Tibial artery (tissue), 4 donors: ENCODE results near the gene DAPP1.

Experiments
- DNase-seq, 2 donors: peaks; one replicate each; pipeline ENCODE4 v3.0.0-alpha.2; 2019
- H3K27ac ChIP-seq, 2 donors: fragments of 200-600 bp; sonication (generic) in 1 of 2; 1 replicate in 1 of 2; 2 replicates in 1 of 2; pipeline ENCODE4 v1.5.1; 2018 to 2019; ENCODE audit warnings: mild to moderate bottlenecking in 1 of 2
- H3K27me3 ChIP-seq, 2 donors: fragments of 200-600 bp; sonication (generic) in 1 of 2; one replicate each; pipeline versions ENCODE4 v1.5.1 to v1.6.0; 2016 to 2019
- H3K36me3 ChIP-seq, 3 donors: fragments of 200-600 bp; sonication (generic) in 2 of 3; one replicate each; pipeline ENCODE4 v1.5.1; 2016 to 2019; ENCODE audit warnings: mild to moderate bottlenecking in 2 of 3
- H3K4me1 ChIP-seq, 4 donors: fragments of 200-600 bp; sonication (generic) in 2 of 4; 1 replicate in 3 of 4; 2 replicates in 1 of 4; pipeline ENCODE4 v1.5.1; 2016 to 2019
- H3K4me3 ChIP-seq, 2 donors: fragments of 200-600 bp; sonication (generic) in 1 of 2; 1 replicate in 1 of 2; 2 replicates in 1 of 2; pipeline ENCODE4 v1.5.1; 2018 to 2019; ENCODE audit warnings: mild to moderate bottlenecking in 2 of 2
- H3K9me3 ChIP-seq, 3 donors: fragments of 200-600 bp; sonication (generic) in 1 of 3; one replicate each; pipeline ENCODE4 v1.5.1; 2016 to 2019
- intact Hi-C: fragments of 100-400 bp; cut with DNase I; formaldehyde crosslinking; loops from one replicate; pipeline ENCODE4 v1.15.0; 2023; ENCODE audit warnings: low total_unique reads
- TF ChIP-seq, protein P1 (sequence below), 2 experiments: fragments of 200-600 bp in 1 of 2; fragments of 450-650 bp in 1 of 2; IDR thresholded peaks; one replicate each; pipeline ENCODE4 v1.5.1; 2017 to 2019; ENCODE audit warnings: antibody characterized with exemption in 2 of 2, mild to moderate bottlenecking in 1 of 2, moderate library complexity in 1 of 2

DAPP1 gene

DNA sequence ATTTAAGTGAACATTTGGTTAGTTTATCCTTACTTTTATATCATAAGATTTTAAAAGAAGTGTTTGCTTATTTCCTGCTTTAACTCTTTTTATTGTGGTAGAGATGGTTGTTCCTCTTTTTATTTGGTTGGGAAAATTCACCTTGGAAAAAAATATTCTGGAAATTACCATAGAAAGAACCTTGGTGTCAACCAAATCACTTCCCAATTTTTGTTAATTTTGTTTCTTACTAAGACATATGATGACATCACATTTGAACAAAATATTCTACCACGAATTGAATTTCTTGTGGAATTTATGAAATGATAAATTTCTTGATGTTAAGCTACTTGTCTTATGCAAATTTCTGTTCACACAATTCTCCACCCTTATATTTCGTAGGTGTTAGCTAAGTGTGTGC lies 43.9 kb downstream of the DAPP1 start:
- Histone ChIP-seq H3K27me3 (peaks cover 0 to 3% of the 10 kb centered on the region in 2 donors), H3K4me1 (no peaks in the 10 kb centered on the region), H3K4me3 (no peak overlapping the region), H3K27ac (no peak overlapping the region), H3K36me3 (no peaks in the 10 kb centered on the region), H3K9me3 (no peaks in the 10 kb centered on the region)
- intact Hi-C loops = no loop called here
- TF ChIP-seq, protein P1, sequence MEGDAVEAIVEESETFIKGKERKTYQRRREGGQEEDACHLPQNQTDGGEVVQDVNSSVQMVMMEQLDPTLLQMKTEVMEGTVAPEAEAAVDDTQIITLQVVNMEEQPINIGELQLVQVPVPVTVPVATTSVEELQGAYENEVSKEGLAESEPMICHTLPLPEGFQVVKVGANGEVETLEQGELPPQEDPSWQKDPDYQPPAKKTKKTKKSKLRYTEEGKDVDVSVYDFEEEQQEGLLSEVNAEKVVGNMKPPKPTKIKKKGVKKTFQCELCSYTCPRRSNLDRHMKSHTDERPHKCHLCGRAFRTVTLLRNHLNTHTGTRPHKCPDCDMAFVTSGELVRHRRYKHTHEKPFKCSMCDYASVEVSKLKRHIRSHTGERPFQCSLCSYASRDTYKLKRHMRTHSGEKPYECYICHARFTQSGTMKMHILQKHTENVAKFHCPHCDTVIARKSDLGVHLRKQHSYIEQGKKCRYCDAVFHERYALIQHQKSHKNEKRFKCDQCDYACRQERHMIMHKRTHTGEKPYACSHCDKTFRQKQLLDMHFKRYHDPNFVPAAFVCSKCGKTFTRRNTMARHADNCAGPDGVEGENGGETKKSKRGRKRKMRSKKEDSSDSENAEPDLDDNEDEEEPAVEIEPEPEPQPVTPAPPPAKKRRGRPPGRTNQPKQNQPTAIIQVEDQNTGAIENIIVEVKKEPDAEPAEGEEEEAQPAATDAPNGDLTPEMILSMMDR (IDR thresholded peaks at IDR 0.05) = no peak
- no peak for DNase-seq

DNA sequence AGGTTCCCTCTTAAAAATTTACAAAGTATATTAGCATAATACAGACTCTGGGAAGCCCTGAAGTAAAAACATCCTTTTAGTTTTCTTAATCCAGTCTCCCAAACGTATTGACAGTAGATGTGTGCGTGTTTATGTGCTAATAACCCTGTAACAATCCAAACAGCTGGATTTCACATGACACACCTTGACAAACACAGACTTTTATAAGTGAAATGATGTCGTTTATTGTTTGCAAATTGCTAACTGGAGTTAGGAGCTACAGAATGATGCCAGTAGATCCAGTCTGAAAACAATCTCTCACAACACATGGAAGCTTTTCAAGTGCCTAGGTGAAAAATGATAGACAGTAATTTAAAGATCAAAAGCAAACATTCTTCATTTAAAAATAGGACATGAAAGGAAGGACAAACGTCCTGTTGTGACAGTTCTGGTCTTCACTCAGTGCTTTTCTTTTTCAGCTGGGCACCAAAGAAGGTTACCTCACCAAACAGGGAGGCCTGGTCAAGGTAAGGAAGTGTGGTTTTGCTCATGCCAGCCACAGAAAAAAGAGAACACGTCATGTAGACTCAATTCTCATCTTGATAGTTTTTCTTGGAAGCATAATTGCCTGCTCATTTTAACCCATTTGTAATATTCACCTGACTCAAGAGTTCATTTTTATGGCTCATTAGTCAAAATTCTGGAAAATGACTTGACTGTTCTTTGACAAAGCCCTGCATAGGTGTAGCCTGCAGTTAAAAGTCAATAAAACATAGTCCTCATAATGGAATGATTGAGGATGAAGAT lies 44.7 kb downstream of the DAPP1 start:
- no peak overlapping the region for H3K27ac ChIP-seq
- H3K36me3 ChIP-seq = no peaks in the 10 kb centered on the region
- H3K27me3 ChIP-seq = peaks cover 0 to 3% of the 10 kb centered on the region in 2 donors
- DNase-seq = no peak
- no peaks in the 10 kb centered on the region for H3K4me1 ChIP-seq
- H3K9me3 ChIP-seq = no peaks in the 10 kb centered on the region
- intact Hi-C loops = no loop called here
- TF ChIP-seq, protein P1 (IDR thresholded peaks at IDR 0.05) = no peak
- no peak overlapping the region for H3K4me3 ChIP-seq

DNA sequence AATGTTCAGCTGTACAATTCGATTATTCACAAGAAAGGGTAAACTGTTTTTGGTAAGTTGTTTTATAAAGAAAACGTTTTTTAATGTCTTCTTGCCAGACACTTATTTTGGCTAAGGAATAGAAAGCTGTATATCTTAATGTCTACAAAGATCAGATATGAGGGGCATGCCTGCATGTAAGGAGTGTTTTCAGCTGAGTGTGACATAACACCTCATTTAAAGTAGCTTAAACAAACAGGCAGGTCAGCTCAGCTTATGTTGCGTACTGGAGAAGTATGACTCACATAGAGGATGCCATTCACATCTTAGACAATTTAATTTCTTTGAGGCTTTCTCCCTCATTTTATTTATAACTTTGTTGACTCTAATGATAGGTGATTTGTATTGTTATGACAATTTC lies 47.2 kb downstream of the DAPP1 start:
- Histone ChIP-seq H3K4me3 (no peak overlapping the region), H3K27me3 (peaks cover 0 to 3% of the 10 kb centered on the region in 2 donors), H3K36me3 (no peaks in the 10 kb centered on the region), H3K9me3 (no peaks in the 10 kb centered on the region), H3K4me1 (no peaks in the 10 kb centered on the region), H3K27ac (no peak overlapping the region)
- TF ChIP-seq, protein P1 (IDR thresholded peaks at IDR 0.05) = no peak
- intact Hi-C loops = no loop called here
- no peak for DNase-seq

DNA sequence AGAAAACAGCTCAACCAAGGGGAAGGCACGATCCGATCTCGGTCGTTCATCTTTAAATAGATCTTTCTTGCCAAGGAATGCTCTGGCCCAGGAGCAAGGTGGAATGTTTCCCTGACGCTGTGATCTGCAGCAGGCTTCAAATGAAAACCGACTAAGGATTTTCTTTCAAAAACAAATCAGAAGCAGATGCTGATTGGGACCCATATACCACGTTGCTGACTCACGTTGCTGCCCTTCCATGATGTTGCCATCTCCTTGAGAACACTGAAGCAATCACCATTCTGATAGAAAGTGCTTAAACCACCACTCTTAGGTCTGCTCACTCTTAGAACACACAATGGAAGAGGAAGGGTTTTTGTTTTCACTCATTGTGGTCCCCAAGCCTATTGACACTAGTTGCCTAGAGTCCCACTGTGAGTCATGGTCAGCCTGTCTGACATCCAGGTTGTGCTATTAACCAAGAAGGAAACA lies 51.5 kb downstream of the DAPP1 start:
- no peaks in the 10 kb centered on the region for H3K4me1 ChIP-seq
- TF ChIP-seq, protein P1 (IDR thresholded peaks at IDR 0.05) = no peak
- H3K27me3 ChIP-seq = no peaks in the 10 kb centered on the region
- no peaks in the 10 kb centered on the region for H3K9me3 ChIP-seq
- H3K27ac ChIP-seq = no peak overlapping the region
- H3K4me3 ChIP-seq = no peak overlapping the region
- DNase-seq = no peak
- H3K36me3 ChIP-seq = no peaks in the 10 kb centered on the region
- intact Hi-C loops = no loop called here

DNA sequence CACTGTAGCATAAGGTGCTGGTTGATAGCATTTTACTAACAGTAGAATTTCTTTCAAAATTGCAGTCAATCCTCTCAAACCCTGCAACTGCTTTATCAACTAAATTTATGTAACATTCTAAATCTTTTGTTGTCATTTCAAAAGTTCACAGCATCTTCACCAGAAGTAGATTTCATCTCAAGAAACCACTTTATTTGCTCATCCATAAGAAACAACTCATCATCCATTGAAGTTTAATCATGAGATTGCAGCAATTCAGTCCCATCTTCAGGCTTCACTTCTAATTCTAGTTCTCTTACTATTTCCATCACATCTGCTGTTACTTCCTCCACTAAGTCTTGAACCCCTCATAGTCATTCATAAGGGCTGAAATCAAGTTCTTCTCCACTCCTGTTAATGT lies 55.9 kb downstream of the DAPP1 start:
- Histone ChIP-seq H3K36me3 (peaks cover 0 to 5% (median 2%) of the 10 kb centered on the region in 3 donors), H3K27ac (no peak overlapping the region), H3K9me3 (no peaks in the 10 kb centered on the region), H3K4me3 (no peak overlapping the region), H3K4me1 (no peaks in the 10 kb centered on the region), H3K27me3 (no peaks in the 10 kb centered on the region)
- no peak for DNase-seq
- TF ChIP-seq, protein P1 (IDR thresholded peaks at IDR 0.05) = no peak
- intact Hi-C loops = no loop called here
